Ovary (tissue), 9 donors: ENCODE results near the gene ANO3. TPM values are rescaled to one million over a fixed set of nuclear protein-coding genes. Genes with fewer than 3 reads are reported as not detected.

Experiments
- DNase-seq, 5 donors: peaks; one replicate each; pipeline ENCODE4 v3.0.0-alpha.2; 2019 to 2020
- H3K27ac ChIP-seq, 2 donors: fragments of 200-600 bp; one replicate each; pipeline versions ENCODE4 v1.5.1 to v1.8.0; 2019 to 2022
- H3K27me3 ChIP-seq: fragments of 200-600 bp; one replicate; pipeline ENCODE4 v1.8.0; 2022
- H3K36me3 ChIP-seq: fragments of 200-600 bp; sonication (generic); one replicate; pipeline ENCODE4 v1.5.1; 2019
- H3K4me1 ChIP-seq: one replicate; pipeline ENCODE4 v1.8.1; 2013; ENCODE audit warnings: mild to moderate bottlenecking, moderate library complexity; ENCODE audit not compliant: insufficient read depth
- H3K4me3 ChIP-seq: fragments of 200-600 bp; sonication (generic); one replicate; pipeline ENCODE4 v1.5.1; 2017
- H3K9me3 ChIP-seq, 2 donors: fragments of 200-600 bp in 1 of 2; sonication (generic) in 1 of 2; one replicate each; pipeline versions ENCODE4 v1.5.1 to v1.8.1; 2013 to 2019; ENCODE audit warnings: mild to moderate bottlenecking in 1 of 2, moderate library complexity in 1 of 2
- EP300 ChIP-seq: sonication (generic); formaldehyde crosslinking; IDR thresholded peaks from one replicate; pipeline ENCODE4 v1.6.1; 2017; ENCODE audit warnings: antibody characterized with exemption
- POLR2A ChIP-seq: fragments of 450-650 bp; IDR thresholded peaks from one replicate; pipeline ENCODE4 v1.6.1; 2017; ENCODE audit warnings: antibody characterized with exemption, mild to moderate bottlenecking, moderate library complexity
- WGBS, 3 donors: extraction: QIAGEN DNeasy Blood & Tissue Kit in 1 of 3; methylation state at CpG; one replicate each; pipeline versions ENCODE4 v1.1.5 to v1.1.7; 2013 to 2017; 5-methylcytosine and 5-hydroxymethylcytosine counted together
- intact Hi-C, 4 donors: fragments of 100-400 bp; cut with DNase I; formaldehyde crosslinking; loops; one replicate each; pipeline versions ENCODE4 v1.11.0 to v1.15.1; 2022 to 2023
- polyA plus RNA-seq, 2 donors: library from polyadenylated mRNA; stranded (reverse); fragments of 200-250 nt in 1 of 2; fragments of 350-450 nt in 1 of 2; fragmentation: Illumina TruSeq in 1 of 2; extraction: RNeasy Lipid Tissue Mini Kit (QIAGEN cat#74804) in 1 of 2; gene quantifications; one replicate each; pipeline ENCODE4 v1.2.3, GENCODE V29; 2013 to 2014
- total RNA-seq, 7 donors: library from RNA; depleted of rRNA in 2 of 7; stranded (reverse); fragments of >200 nt in 2 of 7; fragmentation: NEBNext Ultra II Directional in 3 of 7; extraction: Animal tissue kit (Norgen Biotek cat#: 25700) in 3 of 7; gene quantifications; one replicate each; pipeline versions ENCODE4 v1.1.0 to v1.2.4, GENCODE V29; 2016 to 2023
- TF ChIP-seq, protein P1 (sequence below), 3 donors: fragments of 450-650 bp in 2 of 3; fragments of 200-600 bp in 1 of 3; IDR thresholded peaks; one replicate each; pipeline versions ENCODE4 v1.5.1 to v1.8.0; 2016 to 2022; ENCODE audit warnings: antibody characterized with exemption in 3 of 3, mild to moderate bottlenecking in 1 of 3
- donor health status: DM: no; HTN: no; CAD: no; lungs with moderate emphysema.
- donor health status: DM: no; HTN: no; CAD: no.
- donor health status: Bipolar disorder and iron deficiency.
- donor health status: DM: yes; HTN: yes; CAD: no.
- donor health status: DM: no; HTN: no; CAD: no.
- donor health status: DM: yes; HTN: yes; CAD: no.

Gene ANO3
- total and polyA plus RNA-seq, 9 donors, result under 0.01 to 0.93 (median 0.08) TPM; not detected in 1

GRCh38 chr11:26467506-26467905 lies 135.6 kb downstream of the ANO3 start:
- Histone ChIP-seq H3K4me1 (no peaks in the 10 kb centered on the region), H3K27ac (no peak overlapping the region), H3K36me3 (no peaks in the 10 kb centered on the region), H3K9me3 (no peaks in the 10 kb centered on the region), H3K4me3 (no peak overlapping the region), H3K27me3 (no peaks in the 10 kb centered on the region)
- TF ChIP-seq, protein P1, sequence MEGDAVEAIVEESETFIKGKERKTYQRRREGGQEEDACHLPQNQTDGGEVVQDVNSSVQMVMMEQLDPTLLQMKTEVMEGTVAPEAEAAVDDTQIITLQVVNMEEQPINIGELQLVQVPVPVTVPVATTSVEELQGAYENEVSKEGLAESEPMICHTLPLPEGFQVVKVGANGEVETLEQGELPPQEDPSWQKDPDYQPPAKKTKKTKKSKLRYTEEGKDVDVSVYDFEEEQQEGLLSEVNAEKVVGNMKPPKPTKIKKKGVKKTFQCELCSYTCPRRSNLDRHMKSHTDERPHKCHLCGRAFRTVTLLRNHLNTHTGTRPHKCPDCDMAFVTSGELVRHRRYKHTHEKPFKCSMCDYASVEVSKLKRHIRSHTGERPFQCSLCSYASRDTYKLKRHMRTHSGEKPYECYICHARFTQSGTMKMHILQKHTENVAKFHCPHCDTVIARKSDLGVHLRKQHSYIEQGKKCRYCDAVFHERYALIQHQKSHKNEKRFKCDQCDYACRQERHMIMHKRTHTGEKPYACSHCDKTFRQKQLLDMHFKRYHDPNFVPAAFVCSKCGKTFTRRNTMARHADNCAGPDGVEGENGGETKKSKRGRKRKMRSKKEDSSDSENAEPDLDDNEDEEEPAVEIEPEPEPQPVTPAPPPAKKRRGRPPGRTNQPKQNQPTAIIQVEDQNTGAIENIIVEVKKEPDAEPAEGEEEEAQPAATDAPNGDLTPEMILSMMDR (IDR thresholded peaks at IDR 0.05), result no peak
- no peak for TF ChIP-seq POLR2A
- TF ChIP-seq EP300, result no peak
- intact Hi-C loops, result no loop called here
- 69 to 80% (median 79%) methylated on average over 1 of the region's 1 CpG for WGBS, 3 donors
- DNase-seq, result no peak

GRCh38 chr11:26470992-26471391 lies 139.1 kb downstream of the ANO3 start:
- intact Hi-C loops, result no loop called here
- Histone ChIP-seq H3K27ac (no peak overlapping the region), H3K27me3 (no peaks in the 10 kb centered on the region), H3K9me3 (no peaks in the 10 kb centered on the region), H3K36me3 (no peaks in the 10 kb centered on the region), H3K4me1 (no peaks in the 10 kb centered on the region), H3K4me3 (no peak overlapping the region)
- no peak for DNase-seq
- 9 to 14% (median 11%) methylated on average over 2 of the region's 2 CpGs for WGBS, 3 donors
- no peak for TF ChIP-seq EP300
- TF ChIP-seq, protein P1 (IDR thresholded peaks at IDR 0.05), result no peak
- no peak for TF ChIP-seq POLR2A

DNA sequence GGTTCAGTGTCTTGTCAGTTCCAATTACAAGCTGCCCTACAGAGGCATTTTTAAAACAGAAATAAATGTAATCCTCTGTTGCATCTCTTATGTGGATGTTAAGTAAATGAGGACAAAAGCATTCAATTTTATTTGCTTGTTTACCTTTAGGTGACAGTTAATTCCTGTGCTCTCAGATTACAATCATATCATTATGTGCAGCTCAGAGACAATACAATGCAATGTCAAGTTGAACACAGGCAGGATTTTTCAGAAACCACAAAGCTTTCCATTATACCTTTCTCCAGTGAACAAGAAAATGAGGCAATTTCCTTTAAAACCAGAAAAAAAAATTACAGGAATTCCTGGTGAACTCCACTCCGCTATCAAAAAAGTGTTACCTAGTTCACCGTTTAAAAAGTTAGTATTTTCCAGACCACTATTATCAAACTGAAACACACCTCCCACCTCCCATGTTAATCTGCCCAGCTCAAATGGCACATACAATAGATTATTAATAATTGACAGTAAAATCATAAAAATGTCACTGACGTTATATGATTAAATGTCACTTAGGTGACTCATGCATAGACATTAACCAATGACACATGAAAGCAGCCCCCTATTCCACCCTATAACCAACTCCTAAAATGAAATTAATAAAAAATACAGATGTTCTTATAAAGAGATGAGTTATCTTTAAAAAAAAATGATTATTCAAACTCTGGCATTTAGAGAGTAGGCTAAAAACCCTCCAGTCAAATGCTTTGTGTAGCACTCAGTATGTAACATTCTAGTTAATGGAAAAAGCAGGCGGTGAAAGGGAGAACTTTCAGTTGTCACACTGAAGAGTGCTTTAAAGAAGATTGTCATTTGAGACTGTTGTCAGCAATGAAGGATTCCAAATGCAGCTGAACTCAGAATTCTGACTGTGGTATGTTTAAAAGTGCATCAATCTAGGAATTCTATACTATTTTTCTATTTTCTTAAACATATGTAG lies 141.6 kb downstream of the ANO3 start:
- Histone ChIP-seq H3K4me1 (no peaks in the 10 kb centered on the region), H3K4me3 (no peak overlapping the region), H3K27me3 (no peaks in the 10 kb centered on the region), H3K36me3 (no peaks in the 10 kb centered on the region), H3K27ac (no peak overlapping the region), H3K9me3 (no peaks in the 10 kb centered on the region)
- no peak for TF ChIP-seq EP300
- no peak for DNase-seq
- intact Hi-C loops, result no loop called here
- 54 to 60% (median 58%) methylated on average over 4 of the region's 4 CpGs for WGBS, 3 donors

- intact Hi-C loops, result no loop called here
- Histone ChIP-seq H3K27ac (no peak overlapping the region), H3K27me3 (no peaks in the 10 kb centered on the region), H3K36me3 (no peaks in the 10 kb centered on the region), H3K4me1 (no peaks in the 10 kb centered on the region), H3K4me3 (no peak overlapping the region), H3K9me3 (no peaks in the 10 kb centered on the region)
- TF ChIP-seq EP300 (no peak), POLR2A (no peak)
- TF ChIP-seq, protein P1 (IDR thresholded peaks at IDR 0.05), result no peak
- DNase-seq, result no peak
- 58 to 80% (median 62%) methylated on average over 2 of the region's 2 CpGs for WGBS, 3 donors
Observed at GRCh38 chr11:26474401-26474800, 142.5 kb downstream of the ANO3 start.

DNA sequence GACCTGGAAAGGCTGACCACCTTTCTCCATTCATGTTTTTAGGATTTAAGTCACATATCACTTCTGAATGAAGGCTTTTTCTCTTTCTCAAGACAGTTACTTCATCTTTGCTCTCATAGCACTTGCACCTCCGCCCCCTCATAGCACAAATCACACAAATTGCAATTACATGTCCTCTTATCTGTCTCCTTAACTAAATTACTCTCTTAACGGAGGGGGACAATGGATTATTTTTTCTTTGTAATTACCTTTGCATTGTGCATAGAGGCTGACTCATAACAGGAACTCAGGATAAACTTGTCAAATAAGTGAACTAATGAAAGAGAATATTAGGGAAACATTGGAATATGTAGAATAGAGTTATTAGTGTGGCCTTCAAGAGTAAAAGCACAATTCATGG lies 145.5 kb downstream of the ANO3 start:
- H3K27me3 ChIP-seq, result no peaks in the 10 kb centered on the region
- 25 to 48% (median 28%) methylated on average over 2 of the region's 2 CpGs for WGBS, 3 donors

More for the DNA sequence above, 145.5 kb downstream of the ANO3 start:
- no peaks in the 10 kb centered on the region for H3K9me3 ChIP-seq
- no peak for DNase-seq
- no peaks in the 10 kb centered on the region for H3K36me3 ChIP-seq
- H3K27ac ChIP-seq, result no peak overlapping the region
- no peaks in the 10 kb centered on the region for H3K4me1 ChIP-seq
- TF ChIP-seq, protein P1 (IDR thresholded peaks at IDR 0.05), result no peak
- TF ChIP-seq EP300 (no peak), POLR2A (no peak)
- intact Hi-C loops, result no loop called here
- no peak overlapping the region for H3K4me3 ChIP-seq
